ELF-1 (cell line): ENCODE measurements around the gene PKD1.

Experiments used
- DNase-seq: peaks from one replicate; pipeline ENCODE4 v3.0.0-alpha.2; 2016; ENCODE audit warnings: low read depth, low spot score

The PKD1 gene

GRCh38 chr16:2170080-2170479 lies 34.4 kb upstream of the PKD1 start:
- no peak for DNase-seq

GRCh38 chr16:2167068-2167638 lies 31.5 kb upstream of the PKD1 start:
- no peak for DNase-seq

- DNase-seq, result no peak
Measured at GRCh38 chr16:2166263-2167067, 30.8 kb upstream of the PKD1 start.

- no peak for DNase-seq
Measured at GRCh38 chr16:2165861-2166260, 30.2 kb upstream of the PKD1 start.

- no peak for DNase-seq
Measured at GRCh38 chr16:2163211-2163881, 27.6 kb upstream of the PKD1 start.

- no peak for DNase-seq
Measured at GRCh38 chr16:2162676-2163118, 27.0 kb upstream of the PKD1 start.

GRCh38 chr16:2161911-2162310 lies 26.2 kb upstream of the PKD1 start:
- no peak for DNase-seq

GRCh38 chr16:2160915-2161551 lies 25.3 kb upstream of the PKD1 start:
- DNase-seq, result no peak

- DNase-seq, result no peak
Measured at GRCh38 chr16:2159175-2159838, 23.6 kb upstream of the PKD1 start.

- DNase-seq, result no peak
Measured at GRCh38 chr16:2158262-2158638, 22.6 kb upstream of the PKD1 start.

GRCh38 chr16:2157480-2158261 lies 22.0 kb upstream of the PKD1 start:
- no peak for DNase-seq

GRCh38 chr16:2156849-2157224 lies 21.1 kb upstream of the PKD1 start:
- no peak for DNase-seq

GRCh38 chr16:2155977-2156848 lies 20.5 kb upstream of the PKD1 start:
- peak; percentile 59 for DNase-seq

- DNase-seq, result peak; percentile 100
Measured at GRCh38 chr16:2155091-2155950, 19.6 kb upstream of the PKD1 start, which contains the start of gene TRAF7. TRAF7 (plus strand) TSS chr16:2155782; CDS start chr16:2163921, 8,139 bp downstream.

- no peak for DNase-seq
Measured at GRCh38 chr16:2154533-2155090, 18.9 kb upstream of the PKD1 start.

- DNase-seq, result peak; percentile 51
Measured at GRCh38 chr16:2152695-2153506, 17.2 kb upstream of the PKD1 start.

- peak; percentile 84 for DNase-seq
Measured at GRCh38 chr16:2151188-2152091, 15.7 kb upstream of the PKD1 start.
